HG03442 (cell line): ENCODE results near the gene HABP2.
A peak's percentile ranks its signal among the peaks of the same experiment; 100 is the strongest.

Experiments
- ATAC-seq: cut with Tn5 transposase; IDR thresholded peaks from one replicate; pipeline ENCODE4 v1.9.1; 2021; ENCODE audit warnings: mild to moderate bottlenecking, moderate library complexity; ENCODE audit not compliant: unreplicated experiment

Gene HABP2

GRCh38 chr10:113525713-113526112, 27.1 kb upstream of the HABP2 start:
- ATAC-seq: no peak

DNA sequence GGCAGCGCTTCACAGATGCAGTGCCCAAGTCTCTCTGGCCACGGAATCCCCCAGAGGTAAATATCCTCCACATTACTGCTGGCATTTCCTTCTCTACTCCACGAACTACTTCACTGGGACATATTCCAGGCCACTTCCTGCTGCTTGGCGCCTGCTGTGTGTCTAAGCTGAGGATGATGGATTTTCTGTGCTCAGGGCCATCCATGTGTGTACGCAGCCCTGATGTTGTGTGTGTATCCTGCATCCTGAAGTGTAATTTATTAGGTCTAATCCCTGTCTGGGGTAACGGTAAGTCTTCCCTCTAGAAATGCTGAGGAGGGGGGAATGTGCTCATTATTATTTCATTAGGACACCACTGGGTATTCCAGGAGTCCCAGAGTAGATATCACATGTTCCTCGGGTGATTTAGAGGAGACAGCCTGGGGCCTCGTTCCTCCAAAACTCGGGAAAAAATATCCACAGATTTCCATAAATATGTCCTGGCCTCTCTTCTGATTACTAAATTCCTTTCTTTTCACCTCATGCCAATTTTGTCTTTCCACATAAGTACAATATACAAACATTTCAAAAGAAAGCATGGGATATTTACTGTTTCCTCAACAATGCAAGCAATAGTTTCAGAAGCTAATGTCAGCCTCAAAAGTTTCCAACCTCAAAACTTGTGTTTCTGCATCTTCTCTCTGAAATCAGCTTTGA, 25.5 kb upstream of the HABP2 start:
- ATAC-seq: no peak

- no peak for ATAC-seq
These were observed 24.0 kb upstream of the HABP2 start for GRCh38 chr10:113528876-113529275.

- ATAC-seq: no peak
These were observed 23.3 kb upstream of the HABP2 start for GRCh38 chr10:113529575-113529974.

GRCh38 chr10:113530476-113530875, 22.4 kb upstream of the HABP2 start:
- no peak for ATAC-seq

DNA sequence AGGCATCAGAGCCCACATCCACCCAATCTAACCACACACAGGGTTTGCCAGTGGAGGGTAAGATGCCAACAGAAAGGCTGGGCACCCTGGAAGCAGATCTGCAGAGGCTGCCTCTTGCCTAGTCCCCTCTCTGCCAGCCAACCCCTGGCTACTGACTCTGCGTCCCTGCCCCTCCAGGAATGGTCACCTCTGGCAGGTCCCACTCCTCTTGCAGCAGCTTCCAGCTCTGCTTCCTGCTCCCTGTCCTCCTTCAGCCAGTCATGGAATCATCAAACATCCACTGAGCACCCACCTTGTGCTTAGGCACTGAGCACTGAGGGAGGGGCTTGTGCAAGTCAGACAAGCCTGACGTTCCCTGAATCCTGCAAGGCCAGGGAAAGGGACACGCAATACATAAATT, 20.1 kb upstream of the HABP2 start:
- ATAC-seq: no peak

GRCh38 chr10:113533801-113534200, 19.1 kb upstream of the HABP2 start:
- no peak for ATAC-seq

DNA sequence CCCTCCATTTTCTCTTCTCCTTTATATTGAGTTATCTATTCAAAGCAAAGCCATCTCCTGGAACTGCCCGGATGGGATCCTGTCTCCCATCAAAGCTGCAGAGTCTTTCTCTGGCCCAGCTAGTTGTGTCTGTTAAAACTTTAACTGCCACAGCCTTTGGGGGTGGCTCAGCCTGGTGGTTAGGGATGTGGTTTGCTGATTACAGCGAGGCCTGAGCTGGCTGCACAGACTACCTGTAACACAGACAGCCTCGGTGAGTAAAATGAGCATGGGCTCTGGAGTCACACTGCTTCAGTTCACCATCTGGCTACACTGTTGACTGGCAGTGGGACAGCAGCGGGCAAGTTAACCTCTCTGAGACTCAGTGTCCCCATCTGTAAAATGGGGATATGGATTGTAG, 18.4 kb upstream of the HABP2 start:
- no peak for ATAC-seq

DNA sequence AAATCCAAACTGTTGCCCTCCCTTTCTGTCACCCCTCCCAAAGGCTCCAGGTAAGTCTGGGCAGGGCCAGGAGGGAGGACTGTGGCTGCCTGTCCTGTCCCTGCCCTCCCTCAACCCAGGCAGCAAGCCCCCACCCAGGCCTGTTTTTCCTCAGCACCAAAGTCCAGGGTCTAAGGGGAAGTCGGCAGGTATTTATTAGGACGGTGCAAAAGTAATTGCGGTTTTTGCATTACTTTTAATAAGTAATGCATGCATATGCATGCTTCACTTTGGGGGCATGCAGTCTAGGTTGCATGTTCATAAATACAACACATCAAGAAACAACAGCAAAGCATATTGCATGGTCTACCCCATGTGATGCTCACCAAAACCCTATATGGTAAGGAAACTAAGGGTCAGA, 15.2 kb upstream of the HABP2 start:
- ATAC-seq: no peak

DNA sequence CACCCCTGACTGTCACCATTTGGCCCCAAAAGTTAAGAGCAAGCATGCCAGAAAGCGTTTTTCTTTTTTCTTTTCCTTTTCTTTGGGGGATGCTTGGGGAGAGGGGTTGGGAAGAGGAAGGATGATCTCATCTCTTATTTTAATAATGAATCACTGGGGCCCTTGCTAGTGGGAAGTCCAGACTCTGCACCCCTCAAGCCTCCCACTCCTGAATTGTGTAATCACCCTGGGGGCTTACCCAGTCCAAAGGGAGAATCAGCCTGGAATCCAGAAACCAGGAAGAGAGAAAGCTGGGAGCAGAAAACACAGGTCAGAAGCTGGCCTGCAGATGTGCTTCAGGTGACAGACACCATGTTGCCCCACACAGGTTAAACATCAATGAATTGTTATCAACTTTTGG, 14.7 kb upstream of the HABP2 start:
- no peak for ATAC-seq

DNA sequence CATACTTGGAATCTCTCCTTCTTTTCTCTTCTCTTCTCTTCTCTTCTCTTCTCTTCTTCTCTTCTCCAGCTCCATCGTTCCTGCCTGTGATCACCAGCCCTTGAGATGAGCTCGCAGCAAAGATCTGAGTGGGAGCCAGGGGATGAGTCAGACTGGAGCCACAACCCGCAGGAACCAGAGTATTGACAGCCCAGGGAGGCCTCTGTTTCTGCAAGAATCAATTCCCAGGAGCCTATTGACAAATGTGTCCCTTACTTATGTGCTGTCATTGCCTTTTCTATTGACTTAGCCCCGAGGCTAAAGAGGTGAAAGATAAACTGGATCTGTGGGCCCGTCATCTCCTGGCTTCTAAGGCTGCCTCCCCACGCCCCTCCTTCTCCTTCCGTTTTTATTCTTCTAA, 13.1 kb upstream of the HABP2 start:
- no peak for ATAC-seq

DNA sequence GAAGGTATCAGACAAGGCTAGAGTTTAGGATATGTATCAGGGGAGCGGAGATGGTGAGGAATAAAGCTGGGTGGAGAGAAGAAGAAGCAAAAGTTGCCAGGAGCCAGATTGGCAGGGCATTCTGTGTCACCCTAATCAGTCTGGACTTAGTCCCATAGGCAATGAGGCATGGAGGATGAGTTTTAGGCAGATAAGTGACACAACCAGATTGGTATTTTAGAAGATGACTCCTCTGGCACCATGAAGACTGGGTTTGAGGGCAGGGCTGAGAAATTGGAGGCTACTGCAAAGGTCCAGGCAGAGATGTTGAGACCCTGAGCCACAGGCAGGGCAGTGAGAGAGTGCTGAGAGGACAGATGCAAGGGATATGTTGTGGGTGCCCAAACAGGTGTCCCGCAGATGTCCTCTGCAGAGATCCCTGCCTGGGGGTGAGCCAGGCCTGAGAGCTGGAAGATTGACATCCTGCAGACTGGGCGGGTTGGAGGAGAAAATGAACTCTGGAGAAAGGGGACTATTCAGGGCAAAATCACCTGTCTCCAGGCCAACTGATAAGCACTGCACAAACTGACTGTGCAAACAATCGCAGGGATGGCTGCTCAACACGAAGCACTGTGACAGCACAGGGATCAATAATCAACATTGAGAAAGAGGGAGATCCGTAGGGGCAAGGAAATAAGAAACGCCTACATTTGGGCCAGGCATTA, 11.9 kb upstream of the HABP2 start:
- ATAC-seq: no peak

DNA sequence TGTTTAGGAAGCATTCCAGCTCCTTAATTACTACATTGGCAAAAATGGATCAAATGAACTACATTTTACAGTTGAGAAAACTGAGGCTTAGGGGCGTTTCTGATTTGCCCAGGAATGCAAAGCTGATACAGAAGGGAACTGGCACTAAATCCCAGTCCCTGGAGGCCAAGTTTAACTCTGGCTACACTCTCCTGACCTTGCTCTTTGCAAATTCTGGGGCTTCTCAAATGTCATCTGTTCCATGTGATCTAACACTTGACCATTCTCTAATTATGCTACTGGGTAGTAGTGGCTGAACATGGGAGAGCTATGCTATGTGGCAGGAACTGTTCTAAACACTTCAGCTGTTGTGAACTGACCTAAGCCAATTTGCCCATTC, 11.3 kb upstream of the HABP2 start:
- no peak for ATAC-seq

- no peak for ATAC-seq
These were observed 9.5 kb upstream of the HABP2 start for GRCh38 chr10:113543107-113543955.

- no peak for ATAC-seq
These were observed 8.5 kb upstream of the HABP2 start for GRCh38 chr10:113544392-113544791.

DNA sequence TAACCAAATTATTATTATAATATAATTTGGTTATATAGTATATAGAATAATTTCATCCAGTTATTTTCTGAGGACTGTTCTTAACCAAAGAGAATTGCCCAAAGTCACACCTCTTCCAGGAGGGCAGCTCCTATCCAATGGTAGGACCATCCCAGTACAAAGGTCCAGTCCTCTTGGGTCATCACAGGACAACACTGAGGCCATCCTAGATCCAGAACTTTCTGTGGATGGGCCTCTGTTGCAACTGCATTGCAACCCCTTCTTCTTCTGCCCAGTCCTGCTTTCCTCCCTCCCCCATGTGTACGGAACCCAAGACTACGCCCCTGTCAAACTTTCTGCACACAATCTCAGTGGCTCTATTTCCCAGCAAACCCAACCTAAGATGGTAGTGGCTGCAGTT, 5.4 kb upstream of the HABP2 start:
- ATAC-seq: no peak

- ATAC-seq: no peak
These were observed 3.0 kb upstream of the HABP2 start for GRCh38 chr10:113549856-113550255.

DNA sequence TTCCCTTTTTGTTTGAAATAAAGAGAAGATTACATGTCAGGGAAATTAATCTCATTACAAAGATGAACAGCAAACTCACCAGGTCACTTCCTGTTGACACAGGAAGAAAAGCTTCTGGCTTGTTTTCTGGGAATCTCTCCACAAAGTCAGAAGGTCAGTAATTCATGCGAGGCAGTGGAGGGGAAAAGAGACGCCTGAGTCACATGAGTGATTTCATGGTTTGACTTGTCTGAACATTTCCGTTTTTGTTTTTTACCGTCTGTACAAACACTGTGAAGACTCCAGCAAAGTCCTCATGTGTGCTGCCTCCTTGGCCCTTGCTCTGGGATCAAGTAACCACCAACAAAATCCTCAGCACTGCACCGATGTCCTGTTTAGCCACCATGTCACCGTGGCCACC, 2.5 kb upstream of the HABP2 start:
- ATAC-seq: peak; percentile 54

DNA sequence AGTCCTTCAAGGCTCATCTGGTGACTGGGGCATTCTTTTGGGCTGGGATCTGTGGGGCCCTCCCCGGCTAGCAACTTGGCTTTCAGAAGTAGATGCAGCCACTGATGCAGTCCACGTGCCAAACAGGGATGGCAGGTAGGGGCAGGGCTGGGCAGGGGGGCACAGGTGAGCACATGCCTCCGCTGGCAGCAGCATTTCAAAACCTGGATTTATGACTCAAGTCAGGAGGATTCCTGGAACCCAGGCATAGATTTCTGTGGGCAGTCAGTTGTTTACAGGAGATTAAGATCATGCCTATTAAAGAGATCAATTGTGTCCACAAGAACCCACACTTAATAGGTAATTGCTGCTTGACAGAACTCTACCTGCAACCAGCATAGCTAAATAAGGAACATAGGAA, 839 bp upstream of the HABP2 start:
- ATAC-seq: no peak

DNA sequence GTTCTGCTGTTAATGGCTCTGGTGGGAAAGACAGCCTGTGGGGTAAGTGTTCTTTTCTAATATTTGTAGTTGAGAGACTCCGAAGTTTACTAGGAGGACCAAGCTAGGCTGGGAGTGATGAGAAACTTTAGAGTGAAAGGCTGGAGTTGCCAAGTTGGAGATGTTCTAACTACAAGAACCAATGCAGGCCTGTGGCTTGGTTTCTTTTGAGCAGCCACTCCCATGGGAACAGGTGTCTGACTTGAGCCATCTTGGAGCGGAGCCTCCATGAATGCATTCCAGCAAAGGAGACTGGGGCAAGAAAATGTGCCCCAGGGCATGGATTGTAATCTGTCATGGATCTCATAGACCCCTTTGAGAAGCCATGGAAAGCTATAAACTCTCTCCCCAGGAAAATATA, 296 bp downstream of the HABP2 start:
- ATAC-seq: no peak

GRCh38 chr10:113554214-113554613, 1.4 kb downstream of the HABP2 start:
- no peak for ATAC-seq

DNA sequence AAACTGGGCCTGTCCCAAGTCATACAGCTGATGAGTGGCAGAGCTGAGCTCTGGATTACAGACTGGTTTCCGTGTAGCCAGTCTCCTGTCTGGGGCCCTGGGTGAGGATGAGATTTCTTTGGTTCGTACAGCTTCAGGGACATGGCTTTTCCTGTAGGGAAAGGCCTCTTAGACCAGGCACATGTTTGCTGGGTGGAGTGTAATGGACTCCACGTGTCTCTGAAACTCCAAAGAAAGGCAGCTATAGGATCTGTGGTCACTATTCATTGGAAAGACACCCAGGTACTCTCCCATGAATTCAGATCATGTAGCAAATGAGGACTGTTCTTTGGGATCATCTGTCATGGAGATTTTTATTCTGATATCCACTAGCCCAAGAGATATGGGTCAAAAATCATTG, 2.4 kb downstream of the HABP2 start:
- ATAC-seq: no peak
